RKO (cell line): ENCODE results near the gene NAT8L.

Experiments used
- DNase-seq: peaks from one replicate; pipeline ENCODE4 v3.0.0-alpha.2; 2016; ENCODE audit warnings: low spot score

Gene NAT8L

GRCh38 chr4:2094545-2094944 is 35.4 kb downstream of the NAT8L start:
- DNase-seq: no peak

GRCh38 chr4:2095236-2096072 is 36.3 kb downstream of the NAT8L start:
- DNase-seq: no peak

- no peak for DNase-seq
These were observed 37.0 kb downstream of the NAT8L start for GRCh38 chr4:2096073-2096609.

GRCh38 chr4:2101346-2102044 is 42.4 kb downstream of the NAT8L start:
- no peak for DNase-seq

GRCh38 chr4:2102045-2102883 is 43.1 kb downstream of the NAT8L start:
- DNase-seq: no peak

GRCh38 chr4:2103127-2103842 is 44.2 kb downstream of the NAT8L start:
- no peak for DNase-seq

- no peak for DNase-seq
These were observed 44.9 kb downstream of the NAT8L start for GRCh38 chr4:2103843-2104547.

GRCh38 chr4:2104556-2105345 is 45.6 kb downstream of the NAT8L start:
- DNase-seq: no peak

- peak; percentile 5 for DNase-seq
These were observed 46.4 kb downstream of the NAT8L start for GRCh38 chr4:2105559-2105958.

- no peak for DNase-seq
These were observed 57.7 kb downstream of the NAT8L start for GRCh38 chr4:2116687-2117400.
